ENCODE measurements around the gene KSR2.
A peak's percentile ranks its signal among the peaks of the same experiment; 100 is the strongest.

KSR2 gene

GRCh38 chr12:117587631-117588287 lies 381.0 kb downstream of the KSR2 start:
- H3K4me3 ChIP-seq (ENCODE audit: low read depth, low read length) = no peak overlapping the region
- DNase-seq (ENCODE audit: low read depth) = peak; percentile 10
- peak; percentile 61 for TF ChIP-seq CTCF (conservative IDR thresholded peaks at IDR 0.05; ENCODE audit: low read depth, low read length)

- H3K4me3 ChIP-seq (ENCODE audit: low read depth, low read length) = no peak overlapping the region
- no peak for DNase-seq (ENCODE audit: low read depth)
- no peak for TF ChIP-seq CTCF (conservative IDR thresholded peaks at IDR 0.05; ENCODE audit: low read depth, low read length)
Observed at GRCh38 chr12:117583677-117584225, 385.0 kb downstream of the KSR2 start.

GRCh38 chr12:117583092-117583491 lies 385.7 kb downstream of the KSR2 start:
- no peak for DNase-seq (ENCODE audit: low read depth)
- no peak for TF ChIP-seq CTCF (conservative IDR thresholded peaks at IDR 0.05; ENCODE audit: low read depth, low read length)

GRCh38 chr12:117582135-117582784 lies 386.5 kb downstream of the KSR2 start:
- TF ChIP-seq CTCF (conservative IDR thresholded peaks at IDR 0.05; ENCODE audit: low read depth, low read length) = no peak
- no peak overlapping the region for H3K4me3 ChIP-seq (ENCODE audit: low read depth, low read length)
- DNase-seq (ENCODE audit: low read depth) = no peak

More at GRCh38 chr12:117583092-117583491, 385.7 kb downstream of the KSR2 start:
- H3K4me3 ChIP-seq (ENCODE audit: low read depth, low read length) = no peak overlapping the region

- TF ChIP-seq CTCF (conservative IDR thresholded peaks at IDR 0.05; ENCODE audit: low read depth, low read length) = no peak
- H3K4me3 ChIP-seq (ENCODE audit: low read depth, low read length) = no peak overlapping the region
Observed at GRCh38 chr12:117580718-117581062, 388.1 kb downstream of the KSR2 start.

GRCh38 chr12:117580015-117580717 lies 388.6 kb downstream of the KSR2 start:
- no peak overlapping the region for H3K4me3 ChIP-seq (ENCODE audit: low read depth, low read length)
- DNase-seq (ENCODE audit: low read depth) = no peak
- TF ChIP-seq CTCF (conservative IDR thresholded peaks at IDR 0.05; ENCODE audit: low read depth, low read length) = no peak

More at GRCh38 chr12:117580718-117581062, 388.1 kb downstream of the KSR2 start:
- DNase-seq (ENCODE audit: low read depth) = no peak

Measured in choroid plexus epithelial cell (primary cell).